HG03039 (cell line): ENCODE measurements around the gene MAJIN.

Source experiments
- ATAC-seq: cut with Tn5 transposase; IDR thresholded peaks from one replicate; pipeline ENCODE4 v1.9.1; 2021; ENCODE audit warnings: mild to moderate bottlenecking, moderate library complexity; ENCODE audit not compliant: unreplicated experiment

MAJIN gene

GRCh38 chr11:64933935-64934681, 37.8 kb downstream of the MAJIN start:
- no peak for ATAC-seq

- no peak for ATAC-seq
These were observed 38.5 kb downstream of the MAJIN start for GRCh38 chr11:64933213-64933934.

DNA sequence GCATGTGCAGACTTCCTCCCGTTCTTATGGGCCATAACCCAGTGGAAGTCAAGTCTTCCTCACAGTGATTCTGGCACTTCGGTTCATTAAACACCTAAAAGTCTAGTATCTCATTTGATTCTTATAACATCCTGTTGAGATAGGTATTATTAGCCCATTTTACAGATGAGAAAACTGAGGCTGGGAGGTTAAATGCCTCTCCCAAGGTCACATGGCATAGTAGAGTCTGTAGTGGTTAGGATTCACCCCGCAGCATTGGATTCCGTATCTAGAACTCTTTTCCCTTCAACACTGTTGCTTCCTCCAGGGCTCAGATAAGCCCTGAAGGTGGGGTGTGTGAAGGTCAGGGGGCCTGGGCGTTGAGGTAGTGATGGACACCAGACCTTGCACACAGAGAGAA, 39.6 kb downstream of the MAJIN start:
- ATAC-seq = no peak

DNA sequence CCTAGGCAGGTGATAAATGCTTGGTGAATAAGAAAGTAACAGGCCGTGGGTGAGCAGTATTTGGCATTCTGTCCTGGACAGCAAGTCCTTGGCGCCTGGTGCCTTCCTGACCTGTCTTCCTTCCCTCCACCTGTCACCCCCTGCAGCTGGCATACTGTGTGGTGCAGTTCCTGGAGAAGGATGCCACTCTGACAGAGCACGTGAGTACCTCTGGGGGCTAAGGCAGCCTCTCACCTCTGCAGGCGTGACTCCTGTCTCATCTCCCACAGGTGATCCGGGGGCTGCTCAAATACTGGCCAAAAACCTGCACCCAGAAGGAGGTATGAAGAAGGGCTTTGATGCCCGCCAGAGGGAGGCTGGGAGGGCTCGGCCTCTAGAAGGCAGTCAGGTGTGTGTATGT, 40.6 kb downstream of the MAJIN start:
- ATAC-seq = no peak

DNA sequence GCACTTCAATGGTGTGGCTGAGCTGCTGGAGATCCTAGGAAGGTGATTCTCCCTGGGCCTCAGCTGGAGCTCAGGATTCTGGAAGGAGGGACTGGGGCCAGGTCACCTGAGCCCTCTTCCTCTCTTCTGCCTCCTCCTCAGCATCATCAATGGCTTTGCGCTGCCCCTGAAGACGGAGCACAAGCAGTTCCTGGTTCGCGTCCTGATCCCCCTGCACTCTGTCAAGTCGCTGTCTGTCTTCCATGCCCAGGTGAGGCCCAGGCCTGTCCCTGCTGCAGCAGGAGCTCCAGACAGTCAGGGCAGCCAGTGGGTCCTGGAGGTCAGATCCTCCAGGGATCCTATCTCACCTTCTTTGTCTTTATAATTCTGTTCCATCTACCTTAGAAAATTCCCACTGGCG, 41.6 kb downstream of the MAJIN start:
- ATAC-seq = no peak

DNA sequence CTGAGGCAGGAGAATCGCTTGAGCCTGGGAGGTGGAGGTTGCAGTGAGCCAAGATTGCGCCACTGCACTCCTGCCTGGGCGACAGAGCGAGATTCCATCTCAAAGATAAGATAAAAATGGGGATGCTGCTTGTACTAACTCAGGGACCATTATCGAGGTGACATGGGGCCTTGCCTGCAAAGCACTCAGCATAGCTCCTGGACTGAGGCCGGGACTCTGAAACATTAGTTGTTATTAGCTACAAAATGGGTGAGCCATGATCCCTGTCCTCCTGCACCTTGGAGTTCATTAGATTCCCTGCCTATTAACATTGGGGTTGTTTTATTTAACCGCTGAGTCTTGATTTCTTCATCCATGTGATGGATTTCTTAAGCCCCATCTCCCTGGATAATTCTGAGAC, 42.3 kb downstream of the MAJIN start:
- no peak for ATAC-seq

- no peak for ATAC-seq
These were observed 43.0 kb downstream of the MAJIN start for GRCh38 chr11:64928957-64929356.

GRCh38 chr11:64926689-64927088, 45.2 kb downstream of the MAJIN start:
- ATAC-seq = no peak

GRCh38 chr11:64925536-64926436, 46.1 kb downstream of the MAJIN start:
- ATAC-seq = no peak

- ATAC-seq = no peak
These were observed 47.0 kb downstream of the MAJIN start for GRCh38 chr11:64924910-64925284.

- peak; percentile 64 for ATAC-seq
These were observed 47.7 kb downstream of the MAJIN start, which contains the start of gene PPP2R5B for GRCh38 chr11:64923944-64924909. TSS of gene PPP2R5B (plus strand) at chr11:64924689. CDS start at chr11:64925735, 1,046 bp downstream.

DNA sequence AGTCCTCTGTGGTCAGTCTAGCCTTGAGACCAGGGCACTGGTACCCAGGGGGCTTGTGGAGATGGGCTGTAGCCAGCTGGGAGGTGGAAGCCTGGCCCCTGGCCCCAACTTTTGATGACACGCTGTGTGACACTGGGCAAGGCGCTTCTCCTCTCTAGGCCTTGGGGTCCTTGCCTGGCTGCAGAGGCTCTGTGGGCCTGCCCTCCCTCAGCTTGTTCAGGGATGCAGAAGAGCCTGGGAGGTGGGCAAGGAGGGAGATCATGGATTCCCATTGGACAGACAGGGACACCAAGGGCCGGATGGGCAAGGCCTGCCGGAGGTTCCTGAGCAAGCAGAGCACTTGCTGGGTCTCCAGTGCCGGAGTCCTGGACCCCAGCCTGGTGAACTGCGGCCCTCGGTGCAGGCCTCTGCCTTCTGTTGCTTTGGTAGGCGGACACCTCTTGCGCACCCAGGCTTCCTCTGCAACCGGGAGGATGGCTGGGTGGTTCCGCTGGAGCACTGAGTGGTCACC, 48.7 kb downstream of the MAJIN start:
- ATAC-seq = no peak

DNA sequence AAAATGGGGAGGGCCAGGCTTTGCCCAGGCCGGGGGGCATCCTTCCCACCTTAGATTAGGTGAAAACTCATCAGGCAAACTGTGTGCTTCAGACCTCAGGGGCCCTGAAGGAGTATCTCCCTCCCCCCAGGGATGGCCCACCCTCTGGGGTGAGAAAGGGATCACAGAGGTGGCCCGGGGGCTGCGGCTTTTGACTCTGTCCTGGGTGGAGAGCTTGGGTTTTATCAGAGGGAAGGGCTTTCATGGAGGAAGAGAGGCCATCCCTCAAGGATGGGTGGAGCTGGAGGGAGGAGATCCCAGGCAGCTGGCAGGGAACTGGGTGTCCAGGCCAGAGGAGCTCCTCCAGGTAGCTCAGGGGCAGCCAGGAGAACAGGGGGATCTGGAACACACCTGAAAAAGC, 50.5 kb downstream of the MAJIN start:
- no peak for ATAC-seq

DNA sequence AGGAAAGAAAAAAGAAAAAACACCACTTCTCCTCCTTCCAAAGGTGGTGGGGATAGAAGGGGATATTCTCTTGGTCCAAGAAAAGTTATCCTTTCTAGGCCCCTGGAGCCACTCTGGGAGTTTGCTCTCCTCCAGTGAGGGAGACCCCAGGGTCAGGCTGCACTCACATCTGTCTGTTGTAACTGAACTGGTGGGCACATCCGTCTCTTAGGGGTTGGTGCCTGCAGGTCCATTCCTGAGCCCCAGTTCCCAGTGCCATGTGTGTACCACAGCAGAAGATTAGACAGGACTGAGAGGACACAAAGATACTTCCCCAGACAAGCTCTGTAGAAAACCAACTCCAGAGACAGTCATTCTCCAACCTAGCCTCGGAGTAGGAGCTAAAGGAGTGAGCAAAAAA, 51.8 kb downstream of the MAJIN start:
- ATAC-seq = no peak

- no peak for ATAC-seq
These were observed 52.3 kb downstream of the MAJIN start for GRCh38 chr11:64919627-64920026.

GRCh38 chr11:64918017-64918416, 53.9 kb downstream of the MAJIN start:
- no peak for ATAC-seq

GRCh38 chr11:64917663-64917995, 54.3 kb downstream of the MAJIN start:
- no peak for ATAC-seq

DNA sequence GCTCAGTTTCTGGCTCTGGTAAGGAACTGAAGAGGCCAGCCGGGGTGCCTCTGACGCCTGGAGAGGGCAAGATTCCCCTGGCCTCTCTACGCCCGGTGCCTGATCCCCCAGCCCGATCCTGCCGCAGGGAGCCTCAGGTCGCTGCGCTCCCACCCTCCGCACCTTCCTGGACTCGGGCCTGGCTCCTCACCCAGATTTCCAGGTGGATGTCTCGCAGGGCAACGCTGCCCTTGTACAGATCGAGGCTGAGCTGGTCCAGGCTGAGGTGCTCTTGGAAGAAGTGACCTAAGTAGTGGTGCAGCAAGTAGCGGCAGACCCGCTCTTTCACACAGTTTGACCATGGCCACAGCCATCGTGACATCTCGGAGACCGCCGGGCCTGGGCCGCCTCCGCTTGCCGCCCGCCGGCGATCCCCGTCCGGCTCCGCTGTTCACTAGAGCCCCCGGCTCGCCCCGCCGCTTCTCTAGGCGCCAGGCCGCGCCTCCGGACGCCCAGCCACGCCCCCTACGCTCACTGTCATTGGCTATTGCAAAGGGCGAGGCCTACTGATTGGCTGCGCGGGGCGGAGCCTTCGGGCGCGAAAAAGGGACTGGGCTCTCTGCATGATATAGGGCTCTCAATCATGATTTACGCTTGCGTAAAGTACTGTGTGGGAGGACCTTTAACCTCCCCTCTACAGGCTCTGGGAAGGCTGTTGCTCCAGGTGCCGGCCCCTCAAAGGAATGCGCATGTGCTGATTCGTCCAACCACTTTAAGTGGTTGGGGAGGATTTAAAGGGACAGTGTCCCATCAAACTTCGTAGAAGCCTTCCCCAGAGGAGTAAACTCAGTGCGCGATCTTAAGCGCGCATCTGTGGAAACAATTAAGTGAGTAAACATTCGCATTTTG, 54.9 kb downstream of the MAJIN start, which contains the start of gene ATG2A:
Gene ATG2A, minus strand, starts transcription at position 435 of the 888 bp plus-strand sequence. Its CDS starts 74 bp downstream, at position 361.
- ATAC-seq = peak; percentile 87
